IPS-18a (cell line): ENCODE measurements around the gene PRKCZ.

Source experiments
- H3K27ac ChIP-seq: one replicate; pipeline ENCODE4 v1.5.1; 2013; ENCODE audit warnings: low read length
- H3K27me3 ChIP-seq: one replicate; pipeline ENCODE4 v1.6.1; 2013; ENCODE audit warnings: mild to moderate bottlenecking, low read length; ENCODE audit not compliant: control insufficient read depth, insufficient read depth
- H3K36me3 ChIP-seq: one replicate; pipeline ENCODE4 v1.6.1; 2013; ENCODE audit warnings: low read depth, low read length; ENCODE audit not compliant: control insufficient read depth
- H3K4me1 ChIP-seq: one replicate; pipeline ENCODE4 v1.6.1; 2013; ENCODE audit warnings: low read depth, low read length; ENCODE audit not compliant: control insufficient read depth
- H3K4me3 ChIP-seq: one replicate; pipeline ENCODE4 v1.5.1; 2013; ENCODE audit warnings: low read length
- H3K9ac ChIP-seq: one replicate; pipeline ENCODE4 v1.6.1; 2013; ENCODE audit warnings: mild to moderate bottlenecking, low read length, moderate library complexity
- H3K9me3 ChIP-seq: one replicate; pipeline ENCODE4 v1.6.1; 2013; ENCODE audit warnings: low read depth, low read length; ENCODE audit not compliant: control insufficient read depth

PRKCZ gene

DNA sequence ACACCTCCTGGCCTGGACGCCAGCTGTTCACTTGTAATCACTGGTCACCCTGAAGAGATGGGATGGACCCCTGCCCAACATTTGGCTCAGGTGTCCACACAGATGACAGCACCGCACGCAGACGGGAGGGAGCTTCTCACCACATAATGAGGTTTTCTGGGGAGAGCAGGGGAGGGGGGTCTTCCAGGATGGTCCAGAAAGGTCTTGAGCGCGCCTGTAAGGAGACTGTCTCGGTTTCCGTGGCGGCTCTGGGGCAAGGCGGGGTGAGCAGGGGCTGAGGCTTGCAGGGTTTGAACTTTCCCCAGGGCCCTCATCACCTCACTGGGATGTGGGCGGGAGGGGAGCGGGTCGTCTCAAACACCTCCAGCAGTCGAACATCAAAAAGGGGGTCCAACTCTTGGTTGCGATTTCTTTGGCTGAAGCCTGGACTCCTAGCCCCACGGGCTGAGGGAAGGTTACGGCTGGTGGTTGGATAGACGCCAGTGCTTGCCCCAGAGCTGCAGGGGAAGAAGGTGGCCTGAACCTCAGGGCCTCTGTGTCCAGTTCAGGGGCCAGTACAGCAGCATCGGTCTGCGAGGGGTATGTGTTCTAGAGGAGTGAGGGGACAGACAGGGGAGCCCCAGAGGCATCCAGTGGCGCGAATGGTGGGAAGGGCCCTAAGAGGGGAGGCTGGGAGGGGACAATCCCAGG lies 53.8 kb downstream of the PRKCZ start:
- Histone ChIP-seq H3K4me1 (no peaks in the 10 kb centered on the region), H3K4me3 (no peak overlapping the region), H3K9ac (no peak overlapping the region), H3K36me3 (peaks cover 9% of the 10 kb centered on the region), H3K27me3 (no peaks in the 10 kb centered on the region), H3K27ac (no peak overlapping the region), H3K9me3 (no peaks in the 10 kb centered on the region)

DNA sequence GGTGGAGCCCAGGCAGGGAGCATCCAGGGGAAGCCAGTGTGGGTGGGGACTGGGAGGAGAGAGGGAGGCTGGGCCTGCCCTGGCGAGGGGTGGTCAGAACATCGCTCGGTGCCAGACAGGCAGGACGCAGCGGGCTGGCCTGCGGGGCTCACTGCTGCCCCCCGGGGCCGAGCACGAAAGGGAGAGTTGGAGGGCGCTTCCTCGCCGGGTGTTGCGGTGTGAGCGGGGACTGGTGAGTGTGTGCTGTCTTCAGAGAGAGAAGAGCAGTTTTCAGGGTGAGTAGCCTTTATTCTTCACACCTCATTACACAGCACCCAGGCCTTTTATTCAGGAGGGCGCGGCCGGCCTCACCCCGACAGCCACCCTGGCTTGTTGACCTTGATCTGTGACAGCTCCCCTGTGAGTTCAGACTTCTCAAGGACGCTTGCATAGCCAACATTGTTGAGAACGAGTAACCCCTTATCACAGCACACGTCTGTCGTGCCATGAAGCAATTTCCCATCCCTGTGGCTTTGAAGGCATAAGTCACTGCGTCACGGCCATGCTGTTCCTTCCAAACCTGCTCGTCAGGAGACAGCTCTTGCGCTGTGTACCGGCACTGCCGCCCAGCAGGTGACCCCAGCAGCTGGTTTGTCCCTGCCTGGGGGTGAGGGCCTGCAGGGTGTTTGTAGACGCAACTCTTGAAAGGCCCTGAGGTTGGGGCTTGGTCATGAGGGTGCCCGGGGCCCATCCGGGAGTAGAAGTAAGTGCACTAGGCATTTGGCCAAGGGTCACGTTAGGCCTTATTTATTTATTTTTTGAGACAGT lies 54.6 kb downstream of the PRKCZ start:
- Histone ChIP-seq H3K27me3 (no peaks in the 10 kb centered on the region), H3K4me3 (no peak overlapping the region), H3K27ac (no peak overlapping the region), H3K9ac (no peak overlapping the region), H3K9me3 (no peaks in the 10 kb centered on the region), H3K4me1 (no peaks in the 10 kb centered on the region), H3K36me3 (peaks cover 9% of the 10 kb centered on the region)

DNA sequence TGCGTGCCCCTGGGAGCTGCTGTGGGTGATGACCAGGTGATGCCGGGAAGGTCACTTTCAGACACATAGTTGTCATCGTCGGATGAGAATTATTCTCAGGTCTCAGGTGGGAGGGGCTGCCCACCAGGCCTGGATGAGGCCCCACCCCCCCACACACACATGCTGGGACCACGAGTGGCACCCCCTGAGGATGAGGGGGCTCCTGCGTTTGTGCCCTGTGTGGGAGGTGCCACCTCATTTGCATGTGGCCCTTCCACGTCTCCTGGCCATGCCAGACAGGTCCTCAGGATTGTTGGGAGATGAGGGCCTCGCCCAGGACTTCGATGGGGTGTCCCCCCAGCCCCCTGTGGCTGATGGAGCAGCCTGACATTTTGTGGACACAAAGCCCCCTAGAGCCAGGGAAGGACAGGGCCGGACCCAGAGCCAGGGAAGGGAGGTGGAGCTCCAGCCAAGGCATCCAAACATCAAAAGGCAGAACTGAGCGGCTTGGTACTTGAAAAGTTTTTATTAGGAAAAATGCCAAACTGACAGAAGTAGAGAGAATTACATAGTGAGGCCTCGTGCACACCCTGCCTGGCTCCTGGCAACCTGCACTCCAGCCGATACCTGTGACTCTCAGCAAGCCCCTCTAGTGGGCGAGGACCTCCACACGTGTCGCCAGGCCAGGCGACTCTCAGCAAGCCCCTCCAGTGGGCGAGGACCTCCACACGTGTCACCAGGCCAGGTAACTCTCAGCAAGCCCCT lies 55.7 kb downstream of the PRKCZ start:
- H3K27ac ChIP-seq = no peak overlapping the region
- H3K4me3 ChIP-seq = no peak overlapping the region
- peaks cover 9% of the 10 kb centered on the region for H3K36me3 ChIP-seq
- H3K27me3 ChIP-seq = no peaks in the 10 kb centered on the region
- no peak overlapping the region for H3K9ac ChIP-seq
- no peaks in the 10 kb centered on the region for H3K4me1 ChIP-seq
- no peaks in the 10 kb centered on the region for H3K9me3 ChIP-seq

DNA sequence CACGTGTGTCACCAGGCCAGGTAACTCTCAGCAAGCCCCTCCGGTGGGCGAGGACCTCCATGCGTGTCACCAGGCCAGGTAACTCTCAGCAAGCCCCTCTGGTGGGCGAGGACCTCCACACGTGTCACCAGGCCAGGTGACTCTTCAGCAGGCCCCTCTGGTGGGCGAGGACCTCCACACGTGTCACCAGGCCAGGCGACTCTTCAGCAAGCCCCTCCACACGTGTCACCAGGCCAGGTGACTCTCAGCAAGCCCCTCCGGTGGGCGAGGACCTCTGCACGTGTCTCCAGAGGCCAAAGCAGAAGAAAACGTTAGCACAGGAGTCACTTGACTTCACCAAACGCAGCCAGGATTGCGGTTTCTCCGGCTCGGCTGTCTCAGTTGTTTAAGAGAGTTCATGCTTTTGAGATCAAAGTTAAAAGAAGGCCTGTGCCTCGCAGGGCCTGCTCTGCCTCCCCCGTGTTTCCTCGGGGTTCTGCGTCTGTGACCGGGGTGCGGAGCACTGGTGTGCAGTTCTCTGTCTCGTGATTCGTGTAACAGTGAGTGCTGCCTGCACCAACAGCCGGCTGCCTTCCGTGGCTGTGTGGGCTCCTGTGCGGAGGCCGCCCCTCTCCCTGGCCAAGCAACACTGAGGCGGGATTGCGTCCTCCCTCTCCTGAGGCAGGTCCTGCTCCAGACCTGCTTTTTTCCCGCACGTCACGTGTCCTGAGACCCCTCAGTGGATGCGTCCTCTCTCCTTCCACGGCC lies 56.6 kb downstream of the PRKCZ start:
- Histone ChIP-seq H3K4me3 (no peak overlapping the region), H3K4me1 (no peaks in the 10 kb centered on the region), H3K36me3 (peaks cover 9% of the 10 kb centered on the region), H3K9me3 (no peaks in the 10 kb centered on the region), H3K9ac (no peak overlapping the region), H3K27ac (no peak overlapping the region), H3K27me3 (no peaks in the 10 kb centered on the region)

DNA sequence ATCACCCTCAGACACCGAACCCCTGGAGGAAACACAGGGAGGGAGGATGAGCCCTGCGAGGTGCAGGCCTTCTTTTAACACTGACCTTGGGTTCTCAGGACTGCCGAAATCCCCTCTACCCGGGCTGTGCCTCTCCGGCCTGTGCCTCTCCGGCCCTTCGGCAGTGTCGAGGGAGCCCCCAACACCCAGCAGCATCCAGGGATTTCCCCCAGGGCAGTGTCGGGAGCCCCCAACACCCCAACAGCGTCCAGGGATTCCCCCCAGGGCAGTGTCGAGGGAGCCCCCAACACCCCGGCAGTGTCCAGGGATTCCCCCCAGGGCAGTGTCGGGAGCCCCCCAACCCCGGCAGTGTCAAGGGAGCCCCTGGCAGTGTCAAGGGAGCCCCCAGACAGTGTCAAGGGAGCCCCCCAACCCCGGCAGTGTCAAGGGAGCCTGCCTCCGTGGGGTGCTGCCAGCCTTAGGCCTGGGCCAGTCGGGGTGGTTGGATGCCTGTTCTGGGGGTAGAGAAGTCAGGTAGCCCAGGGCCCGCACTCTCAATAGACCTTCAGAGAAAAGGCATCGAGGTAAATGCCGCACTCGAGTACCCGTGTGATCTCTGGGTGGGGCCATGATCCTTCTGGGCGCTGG lies 57.5 kb downstream of the PRKCZ start:
- H3K4me1 ChIP-seq = no peaks in the 10 kb centered on the region
- H3K27me3 ChIP-seq = no peaks in the 10 kb centered on the region
- H3K9me3 ChIP-seq = no peaks in the 10 kb centered on the region
- H3K4me3 ChIP-seq = no peak overlapping the region
- H3K27ac ChIP-seq = no peak overlapping the region
- H3K9ac ChIP-seq = no peak overlapping the region
- peaks cover 9% of the 10 kb centered on the region for H3K36me3 ChIP-seq

DNA sequence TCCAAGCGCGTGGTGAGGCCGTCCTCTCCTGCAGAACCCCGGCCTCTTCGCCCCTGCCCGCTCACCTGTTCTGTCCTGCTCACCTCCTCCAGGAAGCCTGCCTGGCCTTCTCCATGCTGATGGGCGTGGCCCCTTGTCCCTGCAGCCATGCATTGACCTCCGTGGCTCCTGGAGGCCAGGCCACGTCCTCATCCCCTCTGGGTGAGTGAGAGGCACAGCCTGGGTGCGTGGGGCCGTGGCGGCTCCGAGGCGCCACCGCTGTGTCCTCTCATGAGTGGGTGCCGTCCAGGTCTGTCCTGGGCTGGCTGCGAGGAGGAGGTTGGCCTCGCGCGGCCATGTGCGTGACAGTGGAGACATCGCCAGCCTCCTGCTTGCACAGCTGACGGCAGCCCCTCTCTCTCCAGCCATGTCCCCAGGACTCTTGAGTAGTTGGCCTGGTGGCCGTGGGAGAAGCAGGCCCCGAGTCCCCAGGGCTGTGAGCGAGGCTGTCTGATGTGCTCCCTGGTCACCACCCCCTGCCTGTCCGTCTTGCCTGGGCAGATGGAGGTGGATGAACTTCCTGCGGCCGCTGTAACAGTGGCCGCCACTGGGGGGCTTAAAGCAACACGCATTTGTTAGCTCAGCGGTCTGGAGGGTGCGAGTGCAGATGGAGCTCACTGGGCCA lies 58.1 kb downstream of the PRKCZ start:
- peaks cover 9% of the 10 kb centered on the region for H3K36me3 ChIP-seq
- H3K9ac ChIP-seq = no peak overlapping the region
- H3K4me3 ChIP-seq = no peak overlapping the region
- no peaks in the 10 kb centered on the region for H3K4me1 ChIP-seq
- H3K27me3 ChIP-seq = no peaks in the 10 kb centered on the region
- no peak overlapping the region for H3K27ac ChIP-seq
- no peaks in the 10 kb centered on the region for H3K9me3 ChIP-seq

DNA sequence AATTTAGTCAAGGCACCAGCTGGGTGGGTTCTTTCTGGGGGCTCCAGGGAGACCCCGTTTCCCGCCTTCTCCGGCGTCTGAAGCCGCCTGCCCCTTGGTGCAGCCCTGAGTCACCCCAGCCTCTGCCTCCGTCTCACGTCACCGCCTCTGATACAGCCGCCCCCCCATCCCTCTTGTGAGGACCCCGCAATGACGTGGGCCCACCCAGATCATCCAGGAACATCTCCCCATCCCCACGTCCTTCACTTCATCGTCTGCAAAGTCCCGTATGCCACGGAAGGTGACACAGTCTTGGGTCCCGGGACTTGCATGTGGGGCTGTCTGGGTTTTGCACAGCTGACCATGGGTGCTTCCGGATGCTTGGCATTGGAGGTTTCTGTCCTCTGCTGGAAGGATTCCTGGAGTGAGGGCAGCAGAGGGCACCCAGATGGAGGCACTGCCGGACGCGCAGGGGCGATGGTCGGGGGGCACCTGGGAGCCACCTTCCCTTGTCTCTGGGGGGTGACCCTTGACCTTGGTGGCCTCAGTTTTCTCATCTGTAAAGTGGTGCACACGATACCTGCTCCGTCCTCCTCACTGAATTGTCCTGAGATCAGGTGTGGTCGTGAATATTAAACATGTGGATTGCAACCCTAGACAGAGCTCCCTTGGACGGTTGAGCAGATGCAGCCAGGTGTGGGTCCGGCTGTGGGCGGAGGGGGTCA lies 58.8 kb downstream of the PRKCZ start:
- Histone ChIP-seq H3K4me1 (no peaks in the 10 kb centered on the region), H3K27me3 (no peaks in the 10 kb centered on the region), H3K27ac (no peak overlapping the region), H3K36me3 (peaks cover 9% of the 10 kb centered on the region), H3K9ac (no peak overlapping the region), H3K4me3 (no peak overlapping the region), H3K9me3 (no peaks in the 10 kb centered on the region)

DNA sequence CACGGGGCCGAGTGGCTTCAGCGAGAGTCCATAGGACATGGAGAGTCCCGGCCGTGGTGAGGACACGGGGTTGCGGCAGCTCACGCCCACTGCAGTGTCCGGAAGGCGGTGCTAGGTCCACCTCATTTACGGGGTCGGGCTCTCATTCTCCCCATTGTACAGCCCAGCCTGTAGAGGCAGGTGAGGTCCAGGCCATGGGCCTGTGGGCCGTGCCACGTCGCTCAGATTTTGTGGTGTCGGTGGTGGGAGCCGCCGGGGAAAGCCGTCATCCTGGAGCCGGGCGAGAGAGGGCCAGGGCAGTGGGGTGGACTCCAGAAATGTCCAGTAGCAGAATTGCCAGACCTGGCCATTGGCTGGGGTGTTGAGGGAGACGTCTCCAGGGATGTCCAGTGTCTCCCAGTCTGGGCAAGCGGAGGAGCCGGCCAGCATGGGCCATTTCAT lies 59.4 kb downstream of the PRKCZ start:
- H3K4me3 ChIP-seq = no peak overlapping the region
- no peak overlapping the region for H3K9ac ChIP-seq
- no peaks in the 10 kb centered on the region for H3K9me3 ChIP-seq
- no peaks in the 10 kb centered on the region for H3K4me1 ChIP-seq
- H3K27ac ChIP-seq = no peak overlapping the region
- H3K27me3 ChIP-seq = no peaks in the 10 kb centered on the region
- H3K36me3 ChIP-seq = peaks cover 9% of the 10 kb centered on the region

DNA sequence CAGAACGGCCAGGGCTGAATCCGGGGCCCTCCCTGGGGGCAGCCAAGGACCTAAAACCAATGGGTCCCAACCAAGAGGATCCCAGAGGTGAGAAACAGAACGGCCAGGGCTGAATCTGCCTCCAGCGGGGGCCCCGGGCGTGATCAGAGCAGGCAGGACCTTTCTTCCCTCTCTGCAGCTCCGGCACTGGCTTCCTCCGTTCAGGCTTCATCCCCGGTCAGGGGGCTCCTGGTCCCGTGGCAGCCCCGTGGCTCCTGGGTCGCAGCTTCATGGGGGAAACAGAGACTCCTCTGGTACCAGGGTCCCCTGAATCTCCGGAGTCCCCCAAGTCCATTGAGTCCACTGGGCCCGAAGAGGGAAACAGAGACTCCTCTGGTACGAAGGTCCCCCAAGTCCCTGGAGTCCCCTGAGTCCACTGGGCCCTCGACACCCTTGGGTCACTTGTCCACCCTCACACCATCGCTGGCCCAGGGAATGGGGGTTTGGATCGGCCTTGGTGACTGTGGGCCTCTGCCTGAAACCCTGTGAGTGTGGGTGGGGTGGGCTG lies 60.1 kb downstream of the PRKCZ start:
- peaks cover 9% of the 10 kb centered on the region for H3K36me3 ChIP-seq
- H3K9ac ChIP-seq = no peak overlapping the region
- H3K9me3 ChIP-seq = no peaks in the 10 kb centered on the region
- peaks cover under 1% of the 10 kb centered on the region for H3K27me3 ChIP-seq
- no peak overlapping the region for H3K4me3 ChIP-seq
- no peak overlapping the region for H3K27ac ChIP-seq
- peaks cover 4% of the 10 kb centered on the region for H3K4me1 ChIP-seq
